ENCODE data around the gene LBP. TPM values are rescaled to one million over a fixed set of nuclear protein-coding genes. Genes with fewer than 3 reads are reported as not detected.

The LBP gene
- total and polyA plus RNA-seq, 10 of the 15 experiments (the other 5 are each of a cell fraction or from before 2014, with no cell fraction given): 0.04 to 0.10 TPM; not detected in 8

DNA sequence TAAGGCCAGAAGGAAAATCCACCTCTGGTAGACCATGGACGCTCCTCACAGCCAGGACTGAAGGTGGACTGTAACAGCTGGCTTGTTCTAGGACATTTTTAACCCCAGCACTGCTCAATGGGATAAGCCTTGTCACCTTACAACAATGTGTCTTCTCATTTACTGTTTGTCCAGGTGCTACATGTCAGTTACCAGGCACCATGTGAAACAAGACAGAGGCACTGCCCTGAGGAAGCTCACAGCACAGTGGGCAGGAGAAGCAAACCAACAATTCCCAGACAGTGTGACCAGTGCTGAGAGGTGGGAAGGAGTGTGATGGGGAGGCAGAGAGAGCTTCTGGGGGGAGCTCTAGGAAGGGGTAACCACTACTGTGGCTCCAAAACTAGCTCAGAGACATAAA lies 78.1 kb downstream of the LBP start:
- peaks cover 39% of the 10 kb centered on the region for H3K79me2 ChIP-seq (ENCODE audit: control insufficient read depth, insufficient read depth, low read length)
- H3K36me3 ChIP-seq (ENCODE audit: control insufficient read depth in 2 of 2, insufficient read depth in 2 of 2, low read length in 1 of 2): peaks cover 68 to 74% of the 10 kb centered on the region in 2 experiments
- peaks cover 16% of the 10 kb centered on the region for H4K20me1 ChIP-seq (ENCODE audit: control insufficient read depth, insufficient read depth)
- no peak overlapping the region for H3K9ac ChIP-seq (ENCODE audit: control insufficient read depth, insufficient read depth, low read length)
- no peak for DNase-seq (ENCODE audit: low read depth, low spot score)
- CTCF ChIA-PET: interaction anchor here (0.6 to 1.6 kb wide), 2 partner anchors 16 to 74 kb away, joined by 5 to 6 read pairs; no protein-coding TSS in a partner anchor
- SMC1A ChIA-PET (ENCODE audit: uncharacterized antibody, unreplicated experiment): interaction anchor here (2.8 kb wide), 1 partner anchor 10 kb away, joined by 9 read pairs; the partner anchor contains the start of gene SNHG17
- H3K27ac ChIP-seq (ENCODE audit: control insufficient read depth, insufficient read depth): no peak overlapping the region
- POLR2A ChIA-PET: no interaction called here
- intact Hi-C loops (cut with micrococcal nuclease; ENCODE audit: unreplicated experiment): loop anchor here (1.0 kb wide), 1 partner anchor 8 kb away; no protein-coding TSS in a partner anchor
- no peaks in the 10 kb centered on the region for H3K9me3 ChIP-seq (replicated peaks; ENCODE audit: control insufficient read depth, insufficient read depth, low read length)
- RAD21 ChIA-PET (ENCODE audit: unreplicated experiment): no interaction called here
- H2AFZ ChIP-seq (ENCODE audit: control insufficient read depth, low read depth, low read length): no peak overlapping the region
- in situ Hi-C loops (cut with MboI): no loop called here
- no peak for FAIRE-seq
- 100% methylated on average over 1 of the region's 1 CpG for WGBS (ENCODE audit: insufficient coverage, insufficient replicate concordance, low lambda C conversion rate, missing lambda C conversion rate)
- TF ChIP-seq, protein P1, sequence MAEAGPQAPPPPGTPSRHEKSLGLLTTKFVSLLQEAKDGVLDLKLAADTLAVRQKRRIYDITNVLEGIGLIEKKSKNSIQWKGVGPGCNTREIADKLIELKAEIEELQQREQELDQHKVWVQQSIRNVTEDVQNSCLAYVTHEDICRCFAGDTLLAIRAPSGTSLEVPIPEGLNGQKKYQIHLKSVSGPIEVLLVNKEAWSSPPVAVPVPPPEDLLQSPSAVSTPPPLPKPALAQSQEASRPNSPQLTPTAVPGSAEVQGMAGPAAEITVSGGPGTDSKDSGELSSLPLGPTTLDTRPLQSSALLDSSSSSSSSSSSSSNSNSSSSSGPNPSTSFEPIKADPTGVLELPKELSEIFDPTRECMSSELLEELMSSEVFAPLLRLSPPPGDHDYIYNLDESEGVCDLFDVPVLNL (IDR thresholded peaks at IDR 0.05; ENCODE audit: low read depth, low read length): no peak
- TF ChIP-seq E2F8 (IDR thresholded peaks at IDR 0.05; ENCODE audit: low read depth, partially characterized antibody): no peak
- no peak for TF ChIP-seq BMI1 (IDR thresholded peaks at IDR 0.05; ENCODE audit: borderline replicate concordance)
- peak; percentile 52 for TF ChIP-seq POLR2A (IDR thresholded peaks at IDR 0.05; ENCODE audit: low read depth, low read length)
- no peak for TF ChIP-seq STAT1 (conservative IDR thresholded peaks at IDR 0.05)
- TF ChIP-seq FOXM1 (IDR thresholded peaks at IDR 0.05; ENCODE audit: low read depth, low read length): no peak
- no peak for TF ChIP-seq YBX1 (IDR thresholded peaks at IDR 0.05)
- peak; percentile 62; the same call in 1 of the 2 replicates for TF ChIP-seq POLR2AphosphoS5 (IDR thresholded peaks at IDR 0.05; ENCODE audit: low read length)
- no peak for TF ChIP-seq BACH1 (IDR thresholded peaks at IDR 0.05; ENCODE audit: borderline replicate concordance)
- no peak for TF ChIP-seq IKZF1 (conservative IDR thresholded peaks at IDR 0.05)
- no TSS peak for BruUV-seq (replicated peaks)
- H3K27me3 ChIP-seq (replicated peaks in 1 of 2; ENCODE audit: control insufficient read depth in 2 of 2, insufficient read depth in 2 of 2, low read length in 1 of 2): no peaks in the 10 kb centered on the region
- no peaks in the 10 kb centered on the region for H3K4me1 ChIP-seq (ENCODE audit: control insufficient read depth, insufficient read depth, low read length)
- peak; percentile 7 for ATAC-seq
- no peak overlapping the region for H3K4me2 ChIP-seq (ENCODE audit: control insufficient read depth, insufficient read depth)
- no peak overlapping the region for H3K4me3 ChIP-seq

Measured in GM12878 (cell line).